Midbrain (tissue), 1 donor: ENCODE measurements around the gene ARHGAP33.
A peak's percentile ranks its signal among the peaks of the same experiment; 100 is the strongest.

Experiments
- DNase-seq: peaks from one replicate; lab custom pipeline; 2025; lab: John Stamatoyannopoulos, UW

The ARHGAP33 gene

DNA sequence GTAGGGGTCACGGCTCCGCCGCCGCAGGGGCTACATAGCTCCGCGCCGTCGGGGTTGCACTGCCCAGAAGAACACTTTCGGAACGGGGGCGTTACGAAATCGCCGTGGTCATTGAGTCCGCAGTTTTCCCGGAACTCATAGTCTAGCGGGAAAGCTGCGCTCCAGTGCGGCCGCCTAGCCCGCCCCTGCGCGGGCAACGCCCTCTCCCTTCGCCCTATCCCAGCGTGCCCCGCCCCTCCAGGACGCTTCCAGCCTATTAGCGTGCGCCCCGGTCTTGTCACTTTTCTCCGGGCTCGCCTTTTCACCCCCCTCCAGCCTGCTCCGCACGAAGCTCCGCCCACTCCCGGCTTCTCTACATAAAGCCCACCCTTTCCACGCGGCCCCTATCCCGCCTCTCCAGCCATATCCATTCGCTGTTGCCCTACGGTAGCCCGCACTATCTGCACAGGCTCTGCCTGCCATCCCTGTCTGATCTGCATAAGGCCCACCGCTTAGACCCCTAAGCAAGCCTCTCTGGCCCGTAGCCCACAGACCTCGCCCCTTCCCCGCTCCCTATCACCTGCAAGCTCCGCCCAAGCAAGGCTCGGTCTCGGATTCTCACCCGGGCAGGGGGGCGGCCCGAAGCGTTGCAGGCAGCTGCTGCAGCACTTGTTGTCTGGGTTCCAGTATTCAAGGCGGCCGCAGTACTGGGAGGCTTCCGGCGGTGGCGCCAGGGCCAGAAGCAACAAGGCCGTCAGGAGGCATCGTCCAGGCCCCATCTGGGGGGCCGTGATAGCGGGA is 34.8 kb upstream of the ARHGAP33 start:
- peak; percentile 99 for DNase-seq

DNA sequence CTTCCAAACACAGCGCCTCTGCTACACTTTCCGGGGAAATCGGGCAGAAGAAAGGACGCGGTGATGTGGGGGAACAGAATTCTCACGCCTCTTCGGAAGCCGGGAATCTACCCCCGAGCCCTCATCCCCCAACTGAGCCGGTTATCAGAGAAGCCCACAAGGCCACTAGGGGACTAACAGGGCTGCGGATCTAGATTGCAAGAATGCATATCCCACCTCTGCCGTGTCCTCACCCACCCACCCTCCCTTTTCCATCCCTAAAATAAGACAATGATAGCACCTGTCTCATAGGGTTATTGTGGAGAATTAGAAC is 34.2 kb upstream of the ARHGAP33 start:
- DNase-seq = no peak

- DNase-seq = peak; percentile 22
Measured at GRCh38 chr19:35742121-35742724, 33.1 kb upstream of the ARHGAP33 start, which contains the start of gene IGFLR1. Gene IGFLR1 (minus strand): TSS chr19:35742452. CDS start chr19:35741180, 1,272 bp downstream.

- DNase-seq = no peak
Measured at GRCh38 chr19:35743640-35744429, 31.5 kb upstream of the ARHGAP33 start.

DNA sequence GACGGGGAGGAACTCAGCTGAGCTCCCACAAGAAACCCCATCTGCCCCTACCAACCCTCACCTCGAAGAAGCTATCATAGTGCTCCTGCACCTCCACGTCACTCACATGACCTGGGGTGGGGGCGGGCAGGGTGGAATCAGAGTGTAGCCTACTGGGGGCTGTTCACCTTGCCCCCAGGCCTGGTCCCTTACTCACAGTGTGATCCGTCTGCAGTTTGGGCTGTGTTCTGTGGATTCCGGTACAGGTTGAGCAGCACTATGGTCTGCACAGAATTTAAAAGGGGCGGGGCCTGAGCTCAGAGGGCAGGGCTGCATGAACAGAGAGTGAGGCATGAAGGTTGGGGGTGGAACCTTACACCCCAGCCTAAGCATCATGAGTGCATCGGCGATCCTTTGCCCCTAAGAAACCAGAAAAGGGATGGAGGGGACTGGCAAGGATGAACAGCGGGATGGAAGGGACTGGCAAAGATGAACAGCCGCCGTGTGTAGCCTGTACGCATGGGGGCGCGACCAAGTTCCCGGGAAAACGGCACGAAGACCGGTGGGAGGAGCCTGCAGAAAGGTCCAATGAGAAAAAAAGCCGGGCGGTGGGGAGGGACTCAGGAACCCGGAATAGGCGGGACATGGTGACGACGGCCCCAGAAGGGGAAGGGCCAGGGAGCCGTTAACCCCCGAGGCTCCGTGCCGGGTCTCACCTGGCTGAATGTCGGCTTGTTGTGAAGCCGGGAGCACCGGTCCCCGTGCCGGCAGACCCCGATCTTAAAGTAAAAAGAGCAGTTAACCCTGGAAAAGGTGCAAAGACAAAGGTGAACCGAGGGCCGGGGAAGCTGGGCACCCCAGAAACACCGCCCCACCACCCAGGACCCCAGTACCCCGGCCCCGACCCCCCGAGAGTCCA is 30.7 kb upstream of the ARHGAP33 start:
- peak; percentile 96 for DNase-seq

- peak; percentile 100 for DNase-seq
Measured at GRCh38 chr19:35745328-35746086, 29.9 kb upstream of the ARHGAP33 start, which contains the start of the genes PSENEN and U2AF1L4. Gene PSENEN (plus strand): TSS chr19:35745651. CDS start chr19:35745931, 280 bp downstream. Gene U2AF1L4 (minus strand): TSS chr19:35745418. CDS start chr19:35745391, 27 bp downstream.

- DNase-seq = no peak
Measured at GRCh38 chr19:35746087-35746462, 29.3 kb upstream of the ARHGAP33 start.

GRCh38 chr19:35746531-35746930 is 28.8 kb upstream of the ARHGAP33 start:
- no peak for DNase-seq

DNA sequence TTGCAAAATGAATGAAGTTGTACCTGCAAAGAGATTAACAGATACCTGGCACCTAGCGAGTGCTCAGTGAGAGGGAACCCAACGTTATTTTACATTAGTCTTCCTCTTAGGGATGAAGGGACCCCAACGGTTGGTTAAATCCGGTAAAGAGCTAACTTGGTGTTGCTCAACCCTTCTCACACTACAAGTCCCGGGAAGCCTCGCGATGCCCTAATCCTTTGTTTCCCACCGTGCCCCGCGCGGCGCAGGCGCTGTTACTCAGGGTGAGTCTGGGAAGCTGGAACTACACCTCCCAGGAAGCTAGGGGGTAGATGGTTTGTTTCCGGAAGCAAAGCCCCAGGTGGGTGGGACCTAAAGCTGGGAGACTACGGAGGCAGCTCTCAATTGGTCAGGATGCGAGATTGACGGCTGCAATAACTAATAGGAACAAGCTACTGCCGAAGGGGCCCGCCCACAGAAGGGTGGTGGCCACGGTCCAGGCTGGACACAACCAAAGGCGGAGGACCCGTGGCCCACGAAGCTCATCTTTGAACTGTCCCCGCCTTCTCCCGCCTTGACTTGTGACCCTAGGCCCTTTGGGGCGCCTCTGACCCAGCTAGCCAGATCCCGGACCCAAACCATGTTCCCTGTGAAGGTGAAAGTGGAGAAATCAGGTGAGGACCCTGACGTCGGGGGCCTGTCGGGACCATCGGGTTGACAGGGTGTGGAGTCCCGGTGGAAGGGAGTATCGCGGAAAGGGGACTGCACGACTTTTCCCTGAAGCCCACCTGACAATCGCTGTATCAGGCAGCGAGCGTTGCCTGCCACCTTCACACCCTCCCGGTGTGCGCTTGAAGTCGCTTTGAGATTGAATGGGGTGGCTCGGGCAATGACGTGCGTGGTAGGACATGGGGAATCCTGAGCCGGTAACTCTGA is 27.0 kb upstream of the ARHGAP33 start, which contains the start of gene LIN37:
TSS of gene LIN37 (plus strand) at position 471 of the 915 bp plus-strand sequence. CDS start at position 620, 149 bp downstream.
- peak; percentile 100 for DNase-seq

DNA sequence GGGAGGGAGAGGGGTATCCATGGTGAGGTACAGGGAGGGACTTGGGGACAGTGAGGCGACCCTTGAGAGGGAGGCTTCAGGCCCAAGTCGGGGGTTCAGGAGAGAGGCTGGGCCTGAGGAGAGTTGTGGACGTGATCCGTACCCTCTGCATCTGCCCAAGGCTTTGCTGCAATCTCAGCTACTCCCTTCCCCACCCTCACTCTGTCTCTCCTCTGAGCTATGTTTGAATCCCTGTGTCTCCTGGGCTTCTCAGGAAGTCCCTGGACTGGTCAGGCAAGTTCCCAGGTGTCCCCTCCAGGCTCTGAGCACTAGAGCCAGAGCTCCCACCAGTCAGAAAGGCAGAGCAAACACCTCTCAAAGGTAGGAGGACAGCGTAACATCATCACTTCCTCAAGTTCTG is 25.2 kb upstream of the ARHGAP33 start:
- DNase-seq = no peak

DNA sequence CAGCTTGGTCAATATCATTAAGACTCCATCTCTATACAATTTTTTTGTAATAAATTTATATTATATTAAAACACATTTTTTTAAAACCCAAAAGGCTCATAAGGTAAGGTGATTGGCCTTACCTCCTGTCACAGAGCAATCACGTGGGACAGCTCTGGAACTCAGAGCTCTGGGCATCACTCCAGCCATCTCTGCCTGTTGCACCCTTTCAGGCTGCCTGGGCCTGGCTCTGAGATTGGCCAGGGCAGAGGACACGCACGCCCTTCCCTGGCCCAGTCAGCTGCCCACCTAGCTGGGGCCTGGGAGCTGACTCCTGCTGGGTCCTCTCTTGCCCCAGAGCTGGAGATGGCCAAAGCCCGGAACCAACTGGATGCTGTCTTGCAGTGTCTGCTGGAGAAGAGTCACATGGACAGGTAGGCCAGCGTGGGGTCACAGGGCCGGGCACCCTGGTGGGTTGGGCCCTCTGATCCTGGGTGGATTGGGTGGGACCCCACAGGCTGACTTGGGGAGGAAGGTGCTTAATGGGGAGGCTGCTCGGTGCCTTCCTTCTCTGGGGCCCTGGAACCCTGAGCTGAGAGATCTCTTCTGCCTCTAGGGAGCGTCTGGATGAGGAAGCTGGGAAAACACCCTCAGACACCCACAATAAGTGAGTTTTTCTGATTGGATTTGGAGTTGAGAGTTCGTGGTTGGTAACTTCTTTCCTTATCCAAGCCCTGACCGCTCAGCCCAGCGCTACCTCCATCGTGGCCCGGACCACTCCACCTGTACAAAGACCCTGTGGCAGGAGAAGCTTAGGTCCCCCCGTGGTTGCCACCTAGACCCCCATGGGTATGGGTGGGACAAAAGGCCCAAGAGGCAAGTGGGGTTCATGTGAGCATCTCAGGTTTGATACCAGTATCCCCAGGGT is 23.3 kb upstream of the ARHGAP33 start:
- DNase-seq = no peak

DNA sequence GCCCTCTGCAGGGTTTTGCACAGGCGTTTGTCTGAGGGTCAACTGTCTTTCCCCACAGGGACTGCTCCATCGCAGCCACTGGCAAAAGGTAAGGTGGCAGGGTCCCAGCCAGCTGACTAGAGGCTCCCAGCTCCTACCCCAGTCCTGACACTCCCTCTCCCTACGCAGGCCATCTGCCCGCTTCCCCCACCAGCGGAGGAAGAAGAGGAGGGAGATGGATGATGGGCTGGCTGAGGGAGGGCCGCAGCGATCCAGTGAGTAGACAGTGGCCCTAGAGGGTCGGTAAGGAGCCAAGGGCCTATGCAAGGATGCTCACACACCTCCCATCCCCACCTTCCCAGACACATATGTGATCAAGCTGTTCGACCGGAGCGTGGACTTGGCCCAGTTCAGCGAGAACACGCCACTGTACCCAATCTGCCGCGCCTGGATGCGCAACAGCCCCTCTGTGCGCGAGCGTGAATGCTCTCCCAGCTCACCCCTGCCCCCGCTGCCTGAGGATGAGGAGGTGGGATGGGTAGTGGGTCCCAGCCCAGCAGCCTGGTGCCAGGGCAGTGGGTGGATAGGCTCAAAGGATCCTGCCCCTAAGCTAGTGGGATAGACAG is 22.5 kb upstream of the ARHGAP33 start:
- DNase-seq = no peak

GRCh38 chr19:35753634-35754369 is 21.6 kb upstream of the ARHGAP33 start:
- DNase-seq = no peak

GRCh38 chr19:35754370-35755130 is 20.8 kb upstream of the ARHGAP33 start:
- DNase-seq = no peak

DNA sequence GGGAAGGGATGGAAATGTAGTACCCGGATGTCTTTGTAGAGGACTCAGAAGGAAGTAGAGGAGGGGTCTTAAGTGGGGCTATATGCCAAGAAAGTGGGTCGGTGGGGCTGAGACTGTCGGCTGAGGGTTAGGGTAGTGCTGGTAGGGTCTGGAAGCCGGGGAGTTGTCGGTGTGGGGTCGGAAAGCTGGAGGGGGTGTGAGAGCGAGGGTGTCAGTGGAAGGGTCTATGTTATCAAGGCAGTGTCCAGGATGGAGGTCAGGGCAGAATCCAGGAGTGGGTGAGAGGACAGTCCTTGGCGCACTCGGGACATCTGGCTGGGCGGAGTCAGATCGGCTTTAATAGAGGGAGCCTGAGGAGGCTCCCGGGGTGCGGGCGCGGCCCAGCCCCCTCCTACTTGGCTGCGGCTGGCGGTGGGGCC is 20.2 kb upstream of the ARHGAP33 start:
- no peak for DNase-seq

- no peak for DNase-seq
Measured at GRCh38 chr19:35755550-35756376, 19.6 kb upstream of the ARHGAP33 start.
